ENCODE data around the gene SLC32A1.
A peak's percentile ranks its signal among the peaks of the same experiment; 100 is the strongest.

The SLC32A1 gene

DNA sequence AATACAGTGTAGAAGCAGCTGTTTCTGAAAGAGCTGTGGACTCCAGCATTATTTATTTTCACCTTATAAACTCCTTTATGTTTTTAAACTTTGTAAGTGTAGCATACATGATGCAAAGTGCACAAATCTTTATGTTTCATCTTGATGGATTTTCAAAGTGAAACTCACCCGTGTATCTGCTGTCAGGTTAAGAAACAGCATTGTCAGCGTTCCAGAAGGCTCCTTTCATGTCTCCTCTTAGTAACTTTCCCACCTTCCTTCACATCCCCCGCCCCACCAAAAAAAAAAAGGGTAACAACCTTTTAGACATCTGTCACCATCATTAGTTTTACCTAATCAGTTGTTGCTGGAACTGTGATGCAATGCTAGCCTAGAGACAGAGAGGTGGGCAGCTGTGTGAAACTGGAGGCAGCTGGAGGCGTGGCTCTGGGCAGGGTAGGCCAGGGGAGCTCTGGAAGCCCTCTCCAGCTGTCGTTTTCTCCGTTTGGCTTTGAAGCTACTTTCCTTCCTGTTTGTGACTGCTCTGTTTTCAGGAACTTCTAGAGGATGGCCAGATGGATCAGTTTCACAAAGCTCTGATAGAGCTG, 31.1 kb downstream of the SLC32A1 start:
- no peak for DNase-seq

DNA sequence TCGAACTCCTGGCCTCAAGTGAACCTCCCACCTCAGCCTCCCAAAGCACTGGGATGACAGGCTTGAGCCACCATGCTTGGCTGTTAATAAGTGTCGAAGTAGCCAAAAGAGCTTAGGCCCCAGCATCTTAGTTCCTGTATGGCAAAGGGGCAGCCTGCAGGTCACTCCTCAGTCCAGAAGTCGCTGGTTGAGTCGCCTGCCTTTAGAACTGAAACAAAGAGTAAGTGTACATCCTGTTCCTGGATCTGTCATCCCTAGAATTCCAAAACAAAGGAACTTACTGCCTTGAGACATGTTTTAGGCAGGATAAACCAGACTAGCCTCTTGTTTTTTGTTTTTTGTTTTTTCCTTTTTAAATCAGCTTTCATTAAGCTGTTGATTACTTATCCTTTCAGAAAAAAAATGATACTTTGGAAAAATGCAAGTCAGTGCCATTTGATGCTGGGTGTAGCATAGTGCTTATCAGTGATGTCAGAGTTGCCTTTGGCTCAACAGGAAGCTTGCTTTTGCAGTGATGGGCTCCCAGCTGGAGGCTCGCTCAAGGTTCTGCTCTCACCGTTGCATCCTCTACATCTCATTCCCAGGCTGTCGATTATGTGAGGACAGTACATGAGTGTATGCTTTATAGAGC, 33.0 kb downstream of the SLC32A1 start:
- DNase-seq = no peak

- no peak for DNase-seq
These were observed 34.8 kb downstream of the SLC32A1 start for GRCh38 chr20:38759106-38759505.

GRCh38 chr20:38760978-38761377, 36.7 kb downstream of the SLC32A1 start:
- no peak for DNase-seq

DNA sequence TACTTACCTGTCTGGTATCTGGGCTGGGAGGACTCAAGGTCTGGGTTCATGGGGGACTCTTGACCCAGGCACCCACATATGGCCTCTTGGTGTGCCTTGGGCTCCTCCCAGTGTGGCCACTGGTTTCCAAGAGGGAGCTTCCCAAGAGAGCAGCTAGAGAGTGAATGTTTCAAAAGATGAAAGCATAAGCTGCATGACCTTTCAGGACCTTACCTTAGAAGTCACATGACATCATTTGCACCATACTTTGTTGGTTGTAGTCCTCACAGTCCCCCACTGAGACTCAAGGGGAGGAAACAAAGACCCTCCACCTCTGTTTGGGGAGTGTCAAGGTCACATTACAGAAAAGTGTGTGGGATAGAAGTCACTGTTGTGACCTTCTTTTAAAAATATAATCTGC, 37.9 kb downstream of the SLC32A1 start:
- DNase-seq = no peak

GRCh38 chr20:38763616-38764015, 39.3 kb downstream of the SLC32A1 start:
- no peak for DNase-seq

DNA sequence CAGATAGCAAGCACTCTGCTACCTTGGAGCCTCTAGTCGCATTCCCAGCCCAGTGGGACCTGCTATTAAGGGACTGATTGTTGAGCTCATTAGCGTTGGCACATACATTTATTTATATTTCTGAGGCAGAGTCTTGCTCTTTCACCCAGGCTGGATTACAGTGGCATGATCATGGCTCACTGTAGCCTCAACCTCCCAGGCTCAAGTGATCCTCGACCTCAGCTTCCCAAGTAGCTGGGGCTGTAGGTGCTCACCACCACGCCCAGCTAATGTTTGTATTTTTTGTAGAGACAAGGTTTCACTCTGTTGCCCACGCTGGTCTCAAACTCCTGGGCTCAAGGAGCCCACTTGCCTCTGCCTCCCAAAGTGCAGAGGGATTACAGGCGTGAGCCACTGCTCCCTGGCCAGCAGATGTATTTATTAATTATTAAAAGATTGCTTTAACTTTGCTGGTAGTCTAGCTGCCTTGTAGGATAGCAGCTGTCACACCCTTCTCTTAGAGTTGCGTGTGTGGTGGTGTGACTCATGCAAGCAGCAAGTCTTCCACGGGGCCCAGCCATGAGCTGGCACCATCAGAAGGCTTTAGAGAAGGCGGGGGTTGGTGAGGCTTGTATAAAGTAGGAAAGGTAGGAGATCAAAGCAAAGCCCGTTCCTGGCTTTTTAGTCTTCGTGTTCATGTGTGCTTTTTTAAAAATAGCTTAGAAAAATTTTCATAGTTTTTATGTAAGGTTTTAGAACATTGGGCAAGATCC, 40.5 kb downstream of the SLC32A1 start:
- peak; percentile 71 for DNase-seq

- no peak for DNase-seq
These were observed 41.8 kb downstream of the SLC32A1 start for GRCh38 chr20:38766071-38766470.

DNA sequence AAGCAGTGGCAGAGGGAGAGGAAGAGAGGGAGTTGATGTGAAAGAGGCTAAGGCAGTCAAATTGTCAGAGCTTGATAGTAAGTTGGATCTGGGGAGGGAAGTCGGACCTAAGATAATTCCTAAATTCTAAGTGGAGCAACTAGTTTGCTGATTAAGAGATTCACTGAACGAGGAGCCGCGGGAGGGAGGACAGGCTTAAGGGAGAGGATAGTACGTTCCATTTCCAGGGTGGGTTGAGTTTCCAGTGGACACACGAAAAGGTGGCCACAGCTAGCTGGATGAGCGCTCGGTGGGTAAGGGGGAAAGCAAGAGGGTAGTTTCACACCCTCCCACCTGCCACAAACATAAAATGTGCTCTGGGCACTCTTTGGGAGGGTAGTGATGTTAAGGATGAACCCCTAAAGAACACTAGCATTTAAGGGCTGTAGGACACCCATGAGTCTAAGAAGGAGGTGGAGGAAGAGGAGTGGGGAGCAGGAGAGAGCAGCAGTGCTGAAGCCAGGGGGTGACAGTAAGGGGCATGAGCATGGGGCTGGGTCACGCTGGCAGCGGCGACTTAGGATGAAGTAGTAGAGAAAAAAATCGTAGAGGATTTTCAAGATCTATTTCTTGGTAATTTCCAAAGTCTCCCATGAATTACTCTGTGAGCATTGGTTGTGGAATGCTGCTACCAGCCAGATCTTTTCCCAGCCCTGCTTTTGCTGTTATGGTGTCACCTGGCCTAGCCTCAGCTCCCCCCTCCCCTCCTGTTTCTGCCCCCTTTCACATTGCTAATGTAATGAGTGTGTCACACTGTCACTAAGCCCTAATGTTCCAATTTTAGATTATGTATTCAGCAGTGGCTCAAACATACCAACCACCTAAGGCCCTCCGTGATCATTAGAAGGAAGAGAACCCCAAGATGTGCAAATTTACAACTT, 45.4 kb downstream of the SLC32A1 start:
- DNase-seq = no peak

DNA sequence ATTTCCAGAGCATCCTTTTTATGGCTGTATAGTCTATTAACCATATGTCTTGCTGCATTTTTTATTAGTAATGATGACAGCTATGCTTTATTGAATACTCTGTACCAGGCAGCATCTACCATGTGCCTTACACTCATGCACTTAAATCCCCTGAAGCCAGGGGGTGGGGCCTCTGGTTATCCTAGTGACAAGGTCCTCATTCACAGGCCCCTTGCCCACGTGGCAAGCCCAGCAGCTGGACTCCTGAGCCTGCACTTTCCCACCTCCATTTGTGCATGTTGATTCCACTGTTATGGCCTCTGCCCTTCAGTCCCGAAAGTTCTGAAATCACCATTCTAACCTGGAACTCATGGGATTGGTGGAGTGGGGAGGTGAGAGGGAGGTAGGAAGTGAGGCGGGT, 46.3 kb downstream of the SLC32A1 start:
- no peak for DNase-seq

GRCh38 chr20:38770970-38771369, 46.7 kb downstream of the SLC32A1 start:
- DNase-seq = no peak

DNA sequence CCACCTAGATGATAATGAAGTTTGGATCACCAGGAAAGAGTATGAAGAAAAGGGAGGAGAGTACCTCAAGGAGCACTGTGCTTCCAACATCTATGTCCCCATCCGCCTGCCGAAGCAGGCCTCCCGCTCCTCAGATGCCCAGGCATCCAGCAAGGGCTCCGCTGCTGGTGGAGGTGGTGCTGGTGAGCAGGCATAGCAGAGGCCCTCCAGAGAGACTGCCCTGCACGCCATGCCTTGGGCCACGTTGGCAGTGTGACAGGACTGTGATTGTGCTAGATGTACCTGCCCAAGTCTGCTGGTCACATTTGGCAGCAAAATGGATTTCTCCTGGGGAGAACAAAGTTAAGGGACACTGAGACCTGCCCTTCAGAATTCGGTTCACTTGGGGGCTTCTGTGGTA, 47.3 kb downstream of the SLC32A1 start:
- DNase-seq = no peak

DNA sequence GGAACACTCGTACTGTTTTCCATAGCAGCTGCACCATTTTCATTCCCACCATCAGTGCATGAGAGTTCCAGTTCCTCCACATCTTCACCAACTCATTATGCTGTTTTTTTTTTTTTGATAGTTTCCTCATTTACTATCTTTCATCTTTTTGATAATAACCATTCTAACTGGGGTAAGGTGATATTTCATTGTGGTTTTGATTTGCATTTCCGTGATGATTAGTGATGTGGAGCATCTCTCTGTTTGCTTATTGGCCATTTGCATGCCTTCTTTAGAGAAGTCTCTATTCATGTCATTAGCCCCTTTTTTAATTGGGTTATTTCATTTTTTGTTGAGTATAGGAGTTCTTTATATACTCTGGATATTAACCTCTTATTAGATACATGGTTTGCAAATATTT, 49.9 kb downstream of the SLC32A1 start:
- DNase-seq = no peak

- no peak for DNase-seq
These were observed 52.1 kb downstream of the SLC32A1 start for GRCh38 chr20:38776363-38776762.

All from stimulated activated CD8-positive, alpha-beta memory T cell treated with anti-CD3 and anti-CD28 coated beads, Interleukin-4, amount 100 ng/mL, for 48 hours (primary cell).